Neural cell (in vitro differentiated cells): Measurements from ENCODE around the gene PLEKHG3. TPM values are rescaled to one million over a fixed set of nuclear protein-coding genes. Genes with fewer than 3 reads are reported as not detected.

Experiments
- H2AFZ ChIP-seq: fragments of 200-600, 300-800 bp; sonication (generic), shearing (Covaris generic); 2 replicates; pipeline ENCODE4 v1.6.0; 2014; ENCODE audit warnings: low read depth, mild to moderate bottlenecking, antibody characterized with exemption, low read length, moderate library complexity
- H3F3A ChIP-seq: fragments of 200-600 bp; shearing (Covaris generic); 2 replicates; pipeline ENCODE4 v1.6.1; 2016; ENCODE audit warnings: mild to moderate bottlenecking, moderate library complexity, mixed read lengths, antibody characterized with exemption, low read length; ENCODE audit not compliant: insufficient read depth, poor library complexity, severe bottlenecking
- H3K27ac ChIP-seq: fragments of 200-600, 300-800 bp; sonication (generic), shearing (Covaris generic); 2 replicates; pipeline ENCODE4 v1.5.1; 2014; ENCODE audit warnings: mild to moderate bottlenecking, low read length, moderate library complexity
- H3K27me3 ChIP-seq: fragments of 300-800, 200-600 bp; sonication (generic), shearing (Covaris generic); 2 replicates; pipeline ENCODE4 v1.6.0; 2014; ENCODE audit warnings: mild to moderate bottlenecking, low read depth, low read length, moderate library complexity; ENCODE audit not compliant: insufficient read depth
- H3K36me3 ChIP-seq: fragments of 300-800, 200-600 bp; sonication (generic), shearing (Covaris generic); 2 replicates; pipeline ENCODE4 v1.5.1; 2014; ENCODE audit warnings: mild to moderate bottlenecking, antibody characterized with exemption, low read length, moderate library complexity; ENCODE audit not compliant: insufficient read depth
- H3K4me2 ChIP-seq: fragments of 300-800, 200-600 bp; sonication (generic), shearing (Covaris generic); 2 replicates; pipeline ENCODE4 v1.6.0; 2014; ENCODE audit warnings: mild to moderate bottlenecking, low read length
- H3K4me3 ChIP-seq: fragments of 300-800, 200-600 bp; sonication (generic), shearing (Covaris generic); 2 replicates; pipeline ENCODE4 v1.5.1; 2014; ENCODE audit warnings: mild to moderate bottlenecking, low read length, moderate library complexity
- H3K79me2 ChIP-seq: fragments of 200-600 bp; shearing (Covaris generic); replicated peaks from 2 replicates; pipeline ENCODE4 v1.6.0; 2014; ENCODE audit warnings: mild to moderate bottlenecking, low read length, moderate library complexity; ENCODE audit not compliant: insufficient read depth
- H3K9ac ChIP-seq: fragments of 300-800, 200-600 bp; sonication (generic), shearing (Covaris generic); 2 replicates; pipeline ENCODE4 v1.6.1; 2016; ENCODE audit warnings: mild to moderate bottlenecking, low read length, mixed read lengths
- H3K9me2 ChIP-seq: fragments of 200-600 bp; shearing (Covaris generic); 2 replicates; pipeline ENCODE4 v1.6.1; 2016; ENCODE audit warnings: mild to moderate bottlenecking, low read length, mixed read lengths; ENCODE audit not compliant: insufficient read depth
- H3K9me3 ChIP-seq: fragments of 200-600, 300-800 bp; sonication (generic), shearing (Covaris generic); 2 replicates; pipeline ENCODE4 v1.6.1; 2016; ENCODE audit warnings: mild to moderate bottlenecking, mixed run types, low read length, moderate library complexity, mixed read lengths
- H4K20me1 ChIP-seq: fragments of 200-600 bp; shearing (Covaris generic); 2 replicates; pipeline ENCODE4 v1.6.1; 2016; ENCODE audit warnings: mild to moderate bottlenecking, mixed run types; ENCODE audit not compliant: insufficient read depth
- CTCF ChIP-seq: fragments of 450-650 bp; IDR thresholded peaks from 2 replicates; pipeline ENCODE4 v1.5.1; 2014; ENCODE audit warnings: antibody characterized with exemption, mild to moderate bottlenecking, moderate library complexity; ENCODE audit not compliant: poor library complexity, severe bottlenecking
- EP300 ChIP-seq: fragments of 450-650 bp; conservative IDR thresholded peaks from 2 replicates; pipeline ENCODE4 v1.6.1; 2014; ENCODE audit warnings: antibody characterized with exemption, mild to moderate bottlenecking, moderate library complexity; ENCODE audit not compliant: poor library complexity, severe bottlenecking
- EZH2 ChIP-seq: fragments of 200-600, 300-800 bp; shearing (Covaris generic), sonication (generic); IDR thresholded peaks from 2 replicates; pipeline ENCODE4 v1.6.1; 2014; ENCODE audit warnings: antibody characterized with exemption, low read length, borderline replicate concordance, mild to moderate bottlenecking; ENCODE audit not compliant: insufficient read depth, poor library complexity, severe bottlenecking
- MXI1 ChIP-seq: fragments of 450-650 bp; conservative IDR thresholded peaks from 2 replicates; pipeline ENCODE4 v1.6.1; 2014; ENCODE audit warnings: antibody characterized with exemption, mild to moderate bottlenecking; ENCODE audit not compliant: poor library complexity, severe bottlenecking
- POLR2AphosphoS5 ChIP-seq: IDR thresholded peaks from 2 replicates; pipeline ENCODE4 v1.6.1; 2012
- RAD21 ChIP-seq: fragments of 450-650 bp; conservative IDR thresholded peaks from 2 replicates; pipeline ENCODE4 v1.6.1; 2014; ENCODE audit warnings: antibody characterized with exemption, mild to moderate bottlenecking, moderate library complexity
- REST ChIP-seq: IDR thresholded peaks from 2 replicates; pipeline ENCODE4 v1.6.1; 2012; ENCODE audit warnings: borderline replicate concordance
- SMC3 ChIP-seq: fragments of 450-650 bp; conservative IDR thresholded peaks from 2 replicates; pipeline ENCODE4 v1.6.1; 2014; ENCODE audit warnings: antibody characterized with exemption, mild to moderate bottlenecking, moderate library complexity; ENCODE audit not compliant: poor library complexity
- TAF1 ChIP-seq: IDR thresholded peaks from 2 replicates; pipeline ENCODE4 v1.6.1; 2012; ENCODE audit warnings: low read depth
- polyA plus RNA-seq: library from polyadenylated mRNA; depleted of rRNA; stranded (reverse); fragments of >200 nt; gene quantifications from 2 replicates; pipeline ENCODE4 v1.2.3, GENCODE V29; 2014

PLEKHG3 gene
- polyA plus RNA-seq, 1 donor from 2014 or later: 15.8 TPM

- TF ChIP-seq EP300 (no peak), RAD21 (no peak)
- no peaks in the 10 kb centered on the region for H3K9me3 ChIP-seq
- H3K79me2 ChIP-seq: no peaks in the 10 kb centered on the region
- no peak overlapping the region for H3K9ac ChIP-seq
- H3K27ac ChIP-seq: no peak overlapping the region
- no peaks in the 10 kb centered on the region for H4K20me1 ChIP-seq
- no peak overlapping the region for H3K4me2 ChIP-seq
- H3K9me2 ChIP-seq: no peaks in the 10 kb centered on the region
- no peak overlapping the region for H2AFZ ChIP-seq
- H3K27me3 ChIP-seq: no peaks in the 10 kb centered on the region
- no peaks in the 10 kb centered on the region for H3K36me3 ChIP-seq
- H3K4me3 ChIP-seq: no peak overlapping the region
- H3F3A ChIP-seq: no peaks in the 10 kb centered on the region
Observed at GRCh38 chr14:64763801-64764621, 59.8 kb downstream of the PLEKHG3 start.

GRCh38 chr14:64764641-64765520 is 60.7 kb downstream of the PLEKHG3 start:
- H3K4me2 ChIP-seq: no peak overlapping the region
- no peaks in the 10 kb centered on the region for H3K9me3 ChIP-seq
- no peaks in the 10 kb centered on the region for H3K36me3 ChIP-seq
- H3K27ac ChIP-seq: no peak overlapping the region
- H3K4me3 ChIP-seq: no peak overlapping the region
- no peaks in the 10 kb centered on the region for H3K9me2 ChIP-seq
- no peaks in the 10 kb centered on the region for H3K27me3 ChIP-seq
- TF ChIP-seq POLR2AphosphoS5: no peak
- no peak for TF ChIP-seq EZH2
- TF ChIP-seq CTCF: peak; percentile 79
- peak; percentile 84 for TF ChIP-seq SMC3
- TF ChIP-seq RAD21: peak; percentile 77
- H4K20me1 ChIP-seq: no peaks in the 10 kb centered on the region
- H3K9ac ChIP-seq: no peak overlapping the region
- H3F3A ChIP-seq: no peaks in the 10 kb centered on the region
- no peak overlapping the region for H2AFZ ChIP-seq
- no peaks in the 10 kb centered on the region for H3K79me2 ChIP-seq

GRCh38 chr14:64765740-64766302 is 61.6 kb downstream of the PLEKHG3 start:
- Histone ChIP-seq H3K4me3 (no peak overlapping the region), H3K9me3 (no peaks in the 10 kb centered on the region), H3K9ac (no peak overlapping the region), H3K79me2 (no peaks in the 10 kb centered on the region), H3K27ac (no peak overlapping the region), H2AFZ (no peak overlapping the region), H4K20me1 (no peaks in the 10 kb centered on the region), H3K36me3 (no peaks in the 10 kb centered on the region), H3K9me2 (no peaks in the 10 kb centered on the region), H3F3A (no peaks in the 10 kb centered on the region), H3K4me2 (no peak overlapping the region), H3K27me3 (no peaks in the 10 kb centered on the region)
- TF ChIP-seq MXI1 (no peak), CTCF (no peak), EZH2 (no peak), SMC3 (no peak), EP300 (no peak), POLR2AphosphoS5 (no peak), RAD21 (no peak), TAF1 (no peak), REST (no peak)
